ENCODE results near the gene RC3H2. TPM values are rescaled to one million over a fixed set of nuclear protein-coding genes. Genes with fewer than 3 reads are reported as not detected.

RC3H2 gene
- total and polyA plus RNA-seq, 2 of the 13 experiments (the other 11 are each of a cell fraction or from before 2014, with no cell fraction given) = 21.0 to 36.4 TPM

GRCh38 chr9:122845116-122845515 is 60.0 kb downstream of the RC3H2 start:
- Histone ChIP-seq H2AFZ (ENCODE audit: low read length) (no peak overlapping the region), H3K4me3 (replicated peaks in 1 of 3; ENCODE audit: insufficient read depth in 1 of 3, low read depth in 2 of 3, low read length in 3 of 3) (no peak overlapping the region), H3K4me1 (ENCODE audit: insufficient read depth, low read length) (no peaks in the 10 kb centered on the region), H4K20me1 (ENCODE audit: insufficient read depth, low read length) (no peaks in the 10 kb centered on the region), H3K27ac (ENCODE audit: extremely low read length, insufficient read depth, low read length) (no peak overlapping the region), H3K9ac (ENCODE audit: insufficient read depth, low read depth, low read length) (no peak overlapping the region), H3K9me3 (ENCODE audit: low read length) (no peaks in the 10 kb centered on the region), H3K79me2 (ENCODE audit: insufficient read depth, low read length) (no peaks in the 10 kb centered on the region), H3K27me3 (ENCODE audit: control insufficient read depth in 1 of 2, insufficient read depth in 2 of 2, low read length in 2 of 2) (no peaks in the 10 kb centered on the region), H3K4me2 (ENCODE audit: low read depth, low read length) (no peak overlapping the region), H3K36me3 (replicated peaks in 1 of 2; ENCODE audit: control insufficient read depth in 1 of 2, insufficient read depth in 2 of 2, low read length in 2 of 2) (peaks cover 1 to 8% of the 10 kb centered on the region in 2 experiments; a peak in 3 of 5 replicates)
- ChIA-PET POLR2A (no interaction called here), CTCF (ENCODE audit: low intra/inter-chr PET ratio, low total read pairs) (no interaction called here)
- DNase-seq (ENCODE audit: low spot score) (no peak), FAIRE-seq (no peak), ATAC-seq (no peak)
- no peak for TF ChIP-seq ZNF598 (CRISPR knock-in tag; IDR thresholded peaks at IDR 0.05; ENCODE audit: borderline replicate concordance)
- TF ChIP-seq MATR3 (CRISPR knock-in tag; IDR thresholded peaks at IDR 0.05) = no peak
- TF ChIP-seq GFI1 (CRISPR knock-in tag; IDR thresholded peaks at IDR 0.05; ENCODE audit: borderline replicate concordance) = no peak
- TF ChIP-seq ATF1 (CRISPR knock-in tag; IDR thresholded peaks at IDR 0.05) = no peak
- TF ChIP-seq, protein P1, sequence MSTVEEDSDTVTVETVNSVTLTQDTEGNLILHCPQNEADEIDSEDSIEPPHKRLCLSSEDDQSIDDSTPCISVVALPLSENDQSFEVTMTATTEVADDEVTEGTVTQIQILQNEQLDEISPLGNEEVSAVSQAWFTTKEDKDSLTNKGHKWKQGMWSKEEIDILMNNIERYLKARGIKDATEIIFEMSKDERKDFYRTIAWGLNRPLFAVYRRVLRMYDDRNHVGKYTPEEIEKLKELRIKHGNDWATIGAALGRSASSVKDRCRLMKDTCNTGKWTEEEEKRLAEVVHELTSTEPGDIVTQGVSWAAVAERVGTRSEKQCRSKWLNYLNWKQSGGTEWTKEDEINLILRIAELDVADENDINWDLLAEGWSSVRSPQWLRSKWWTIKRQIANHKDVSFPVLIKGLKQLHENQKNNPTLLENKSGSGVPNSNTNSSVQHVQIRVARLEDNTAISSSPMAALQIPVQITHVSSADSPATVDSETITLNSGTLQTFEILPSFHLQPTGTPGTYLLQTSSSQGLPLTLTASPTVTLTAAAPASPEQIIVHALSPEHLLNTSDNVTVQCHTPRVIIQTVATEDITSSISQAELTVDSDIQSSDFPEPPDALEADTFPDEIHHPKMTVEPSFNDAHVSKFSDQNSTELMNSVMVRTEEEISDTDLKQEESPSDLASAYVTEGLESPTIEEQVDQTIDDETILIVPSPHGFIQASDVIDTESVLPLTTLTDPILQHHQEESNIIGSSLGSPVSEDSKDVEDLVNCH (CRISPR knock-in tag; IDR thresholded peaks at IDR 0.05) = no peak
- no peak for TF ChIP-seq ZNF10 (CRISPR knock-in tag; IDR thresholded peaks at IDR 0.05; ENCODE audit: borderline replicate concordance, low read depth)
- in situ Hi-C loops (cut with HindIII; ENCODE audit: extremely low pct_ligation_motif_present, low pct_unique_long_range_greater_than_20kb) = no loop called here
- intact Hi-C loops (cut with micrococcal nuclease; ENCODE audit: unreplicated experiment) = no loop called here
- 88% methylated on average over 3 of the region's 3 CpGs for WGBS (ENCODE audit: low lambda C conversion rate)
- no TSS peak for BruUV-seq (replicated peaks)

DNA sequence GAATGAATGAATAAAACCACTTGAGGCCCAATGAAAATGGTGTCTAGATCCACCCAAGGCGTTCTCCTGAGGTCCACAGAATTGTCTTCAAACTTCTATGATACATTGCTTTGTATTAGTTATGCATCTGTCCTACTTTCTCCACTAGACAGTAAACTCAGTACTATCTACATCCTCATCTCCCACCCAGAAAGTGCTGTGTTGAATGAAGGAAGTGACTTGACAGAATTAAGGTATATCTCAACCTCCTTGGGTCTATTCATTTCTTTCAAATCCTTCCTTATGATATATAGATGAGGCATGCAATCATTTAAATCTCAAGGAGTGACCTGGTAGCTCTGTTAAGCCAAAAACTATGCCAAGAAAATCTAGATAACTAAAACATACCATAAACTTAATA is 61.0 kb downstream of the RC3H2 start:
- H3K4me3 ChIP-seq (replicated peaks in 1 of 3; ENCODE audit: insufficient read depth in 1 of 3, low read depth in 2 of 3, low read length in 3 of 3) = no peak overlapping the region
- ATAC-seq (no peak), DNase-seq (ENCODE audit: low spot score) (no peak), FAIRE-seq (no peak)
- H3K9ac ChIP-seq (ENCODE audit: insufficient read depth, low read depth, low read length) = no peak overlapping the region
- no peaks in the 10 kb centered on the region for H4K20me1 ChIP-seq (ENCODE audit: insufficient read depth, low read length)
- H3K27me3 ChIP-seq (ENCODE audit: control insufficient read depth in 1 of 2, insufficient read depth in 2 of 2, low read length in 2 of 2) = no peaks in the 10 kb centered on the region
- H2AFZ ChIP-seq (ENCODE audit: low read length) = no peak overlapping the region
- BruUV-seq (replicated peaks) = no TSS peak
- no peaks in the 10 kb centered on the region for H3K9me3 ChIP-seq (ENCODE audit: low read length)
- intact Hi-C loops (cut with micrococcal nuclease; ENCODE audit: unreplicated experiment) = no loop called here
- no peaks in the 10 kb centered on the region for H3K79me2 ChIP-seq (ENCODE audit: insufficient read depth, low read length)
- POLR2A ChIA-PET = no interaction called here
- no peak overlapping the region for H3K27ac ChIP-seq (ENCODE audit: extremely low read length, insufficient read depth, low read length)
- no peak overlapping the region for H3K4me2 ChIP-seq (ENCODE audit: low read depth, low read length)
- CTCF ChIA-PET (ENCODE audit: low intra/inter-chr PET ratio, low total read pairs) = no interaction called here
- 100% methylated on average over 1 of the region's 1 CpG for WGBS (ENCODE audit: low lambda C conversion rate)
- no peaks in the 10 kb centered on the region for H3K4me1 ChIP-seq (ENCODE audit: insufficient read depth, low read length)
- H3K36me3 ChIP-seq (replicated peaks in 1 of 2; ENCODE audit: control insufficient read depth in 1 of 2, insufficient read depth in 2 of 2, low read length in 2 of 2) = peaks cover 0 to 3% of the 10 kb centered on the region in 2 experiments; a peak in 2 of 5 replicates
- in situ Hi-C loops (cut with HindIII; ENCODE audit: extremely low pct_ligation_motif_present, low pct_unique_long_range_greater_than_20kb) = no loop called here
- TF ChIP-seq SKI (IDR thresholded peaks at IDR 0.05; ENCODE audit: partially characterized antibody) (no peak), ZNF280B (CRISPR knock-in tag; IDR thresholded peaks at IDR 0.05; ENCODE audit: borderline replicate concordance) (no peak), ZNF782 (CRISPR knock-in tag; IDR thresholded peaks at IDR 0.05; ENCODE audit: borderline replicate concordance) (no peak), CBX1 (IDR thresholded peaks at IDR 0.05; ENCODE audit: low read depth) (no peak), SP1 (IDR thresholded peaks at IDR 0.05) (no peak), SP1 (CRISPR knock-in tag; IDR thresholded peaks at IDR 0.05) (no peak), EP300 (IDR thresholded peaks at IDR 0.05; ENCODE audit: low read depth in 2 of 2, low read length in 2 of 2) (no peak), EP300 (CRISPR knock-in tag; IDR thresholded peaks at IDR 0.05; ENCODE audit: borderline replicate concordance) (no peak)
